GM12878 (cell line): ENCODE data around the gene ANKRD42. TPM values are rescaled to one million over a fixed set of nuclear protein-coding genes. Genes with fewer than 3 reads are reported as not detected.

Experiments used
- BACH1 ChIP-seq: fragments of 450-650 bp; IDR thresholded peaks from 2 replicates; pipeline ENCODE4 v1.6.1; 2017; ENCODE audit warnings: mild to moderate bottlenecking, borderline replicate concordance
- BCL11A ChIP-seq: IDR thresholded peaks from 2 replicates; pipeline ENCODE4 v1.6.1; 2011; ENCODE audit warnings: low read depth, low read length
- BRCA1 ChIP-seq: IDR thresholded peaks from 2 replicates; pipeline ENCODE4 v1.6.1; 2011; ENCODE audit warnings: low read depth, low read length, improper control_type of control experiment
- CBX5 ChIP-seq: sonication (generic); IDR thresholded peaks from 2 replicates; pipeline ENCODE4 v1.6.1; 2016; ENCODE audit warnings: low read depth, moderate library complexity, mild to moderate bottlenecking, inconsistent platforms
- CEBPB ChIP-seq, 2 experiments: fragments of 150-350 bp in 1 of 2; IDR thresholded peaks; 2 replicates each; pipeline ENCODE4 v1.6.1; 2012 to 2014; ENCODE audit warnings: low read depth in 2 of 2, low read length in 2 of 2, borderline replicate concordance in 1 of 2, inconsistent platforms in 1 of 2
- CTCF ChIP-seq, 3 experiments: IDR thresholded peaks in 2 of 3; conservative IDR thresholded peaks in 1 of 3; 2 replicates each; pipeline ENCODE4 v1.5.1; 2011; ENCODE audit warnings: low read depth in 3 of 3, low read length in 3 of 3, mild to moderate bottlenecking in 3 of 3, control low read depth in 2 of 3, moderate library complexity in 2 of 3, inconsistent platforms in 1 of 3, mixed read lengths in 1 of 3; ENCODE audit not compliant: control insufficient read depth in 2 of 3, insufficient read depth in 1 of 3; ENCODE audit errors: extremely low read depth in 1 of 3
- EP300 ChIP-seq, 2 experiments: fragments of 150-350 bp in 1 of 2; IDR thresholded peaks; 2 replicates each; pipeline ENCODE4 v1.6.1; 2011 to 2012; ENCODE audit warnings: low read depth in 2 of 2, low read length in 2 of 2, borderline replicate concordance in 1 of 2, improper control_type of control experiment in 1 of 2, inconsistent platforms in 1 of 2; ENCODE audit not compliant: control insufficient read depth in 1 of 2
- FOXM1 ChIP-seq: IDR thresholded peaks from 2 replicates; pipeline ENCODE4 v1.6.1; 2012; ENCODE audit warnings: low read depth, mild to moderate bottlenecking, inconsistent platforms, low read length, moderate library complexity
- HDAC2 ChIP-seq: fragments of 200-600 bp; sonication (generic); IDR thresholded peaks from 2 replicates; pipeline ENCODE4 v1.6.1; 2017
- IKZF2 ChIP-seq, 2 experiments: fragments of 450-650 bp; IDR thresholded peaks; 2 replicates each; pipeline ENCODE4 v1.6.1; 2017; ENCODE audit warnings: mild to moderate bottlenecking in 2 of 2, moderate library complexity in 2 of 2
- MEF2B ChIP-seq: fragments of 450-650 bp; IDR thresholded peaks from 2 replicates; pipeline ENCODE4 v1.6.1; 2018; ENCODE audit warnings: mild to moderate bottlenecking, moderate library complexity; ENCODE audit not compliant: partially characterized antibody, poor library complexity, severe bottlenecking
- NFYB ChIP-seq: IDR thresholded peaks from 2 replicates; pipeline ENCODE4 v1.6.1; 2011; ENCODE audit warnings: low read depth, mild to moderate bottlenecking, low read length, improper control_type of control experiment, moderate library complexity; ENCODE audit not compliant: insufficient read depth
- POLR2A ChIP-seq: IDR thresholded peaks from 2 replicates; pipeline ENCODE4 v1.6.1; 2011; ENCODE audit warnings: low read depth, mild to moderate bottlenecking, low read length
- POLR2AphosphoS2 ChIP-seq: IDR thresholded peaks from 2 replicates; pipeline ENCODE4 v1.6.1; 2011; ENCODE audit warnings: low read depth, mild to moderate bottlenecking, low read length, improper control_type of control experiment, moderate library complexity
- PRDM15 ChIP-seq: fragments of 450-650 bp; formaldehyde crosslinking; IDR thresholded peaks from 2 replicates; pipeline ENCODE4 v1.4.0; 2020; ENCODE audit warnings: mild to moderate bottlenecking, moderate library complexity
- RELB ChIP-seq: fragments of 450-650 bp; IDR thresholded peaks from 2 replicates; pipeline ENCODE4 v1.6.1; 2017; ENCODE audit warnings: low read depth, mild to moderate bottlenecking, moderate library complexity
- SIN3A ChIP-seq: IDR thresholded peaks from 2 replicates; pipeline ENCODE4 v1.6.1; 2012; ENCODE audit warnings: low read depth, low read length, improper control_type of control experiment
- SREBF1 ChIP-seq: IDR thresholded peaks from 2 replicates; pipeline ENCODE4 v1.6.1; 2012; ENCODE audit warnings: mild to moderate bottlenecking, low read length
- YY1 ChIP-seq: IDR thresholded peaks from 2 replicates; pipeline ENCODE4 v1.6.1; 2011; ENCODE audit warnings: low read depth, mild to moderate bottlenecking, low read length
- ZNF217 ChIP-seq: fragments of 450-650 bp; IDR thresholded peaks from 2 replicates; pipeline ENCODE4 v1.6.1; 2017; ENCODE audit warnings: antibody characterized with exemption, mild to moderate bottlenecking
- polyA plus RNA-seq, 11 experiments: library from polyadenylated mRNA; depleted of rRNA in 4 of 11; unstranded in 6 of 11; stranded (reverse) in 5 of 11; fragments of >200 nt; fragmentation: Nextera tagmentation in 4 of 11; fragmentation: Illumina TruSeq in 1 of 11; extraction: Ambion mirVana in 4 of 11; extraction: Trizol in 1 of 11; gene quantifications; 1 replicate in 1 of 11; 2 replicates in 10 of 11; pipeline versions ENCODE4 v1.2.1 to v1.2.3, GENCODE V29; 2011 to 2016; ENCODE audit warnings: inconsistent platforms in 2 of 11, missing spikeins in 2 of 11, low read depth in 1 of 11
- total RNA-seq, 4 experiments: library from RNA; depleted of rRNA in 3 of 4; stranded (reverse); fragments of >200 nt in 3 of 4; fragmentation: Illumina TruSeq in 1 of 4; extraction: Trizol in 1 of 4; gene quantifications; 2 replicates each; pipeline versions ENCODE4 v1.2.1 to v1.2.3, GENCODE V29; 2013 to 2021

Gene ANKRD42
- total and polyA plus RNA-seq, 10 of the 15 experiments (the other 5 are each of a cell fraction or from before 2014, with no cell fraction given), result 0.68 to 3.2 (median 2.0) TPM

- TF ChIP-seq IKZF2 (IDR thresholded peaks at IDR 0.05), result peak; percentile 67 to 72; a peak in 2 of 4 replicates
- no peak for TF ChIP-seq NFYB
- peak; percentile 71 for TF ChIP-seq BACH1
- no peak for TF ChIP-seq BCL11A
- no peak for TF ChIP-seq CTCF (IDR thresholded peaks at IDR 0.05 in 2 of 3, conservative IDR thresholded peaks at IDR 0.05 in 1 of 3; ENCODE audit: control insufficient read depth in 2 of 3, extremely low read depth in 1 of 3, insufficient read depth in 1 of 3, low read depth in 3 of 3, low read length in 3 of 3)
- no peak for TF ChIP-seq BRCA1
- TF ChIP-seq SREBF1, result 0 out of 2 replicates have a peak, but pooled peaks have one; percentile 16
- peak; percentile 76; the same call in 1 of the 2 replicates for TF ChIP-seq SIN3A
- TF ChIP-seq CBX5, result no peak
- peak; percentile 25 for TF ChIP-seq POLR2A
- TF ChIP-seq EP300 (IDR thresholded peaks at IDR 0.05; ENCODE audit: borderline replicate concordance in 1 of 2, control insufficient read depth in 1 of 2, low read depth in 2 of 2, low read length in 2 of 2), result 0 out of 4 replicates have a peak, but pooled peaks of 1 of the 2 experiments have one; percentile 35
- TF ChIP-seq CEBPB (IDR thresholded peaks at IDR 0.05; ENCODE audit: borderline replicate concordance in 1 of 2, low read depth in 2 of 2, low read length in 2 of 2), result no peak
- TF ChIP-seq YY1, result peak; percentile 94
- peak; percentile 43 for TF ChIP-seq RELB
- no peak for TF ChIP-seq HDAC2
- no peak for TF ChIP-seq ZNF217
- TF ChIP-seq PRDM15 (CRISPR knock-in tag), result no peak
- TF ChIP-seq MEF2B, result peak; percentile 29
- TF ChIP-seq POLR2AphosphoS2, result 0 out of 2 replicates have a peak, but pooled peaks have one; percentile 20
- no peak for TF ChIP-seq FOXM1
These were observed 35.7 kb upstream of the ANKRD42 start (continued) for GRCh38 chr11:83157594-83158356.
